ENCODE measurements around the gene KIF17. TPM values are rescaled to one million over a fixed set of nuclear protein-coding genes. Genes with fewer than 3 reads are reported as not detected.

Gene KIF17
- total RNA-seq, 1 donor from 2014 or later: 1.1 TPM

DNA sequence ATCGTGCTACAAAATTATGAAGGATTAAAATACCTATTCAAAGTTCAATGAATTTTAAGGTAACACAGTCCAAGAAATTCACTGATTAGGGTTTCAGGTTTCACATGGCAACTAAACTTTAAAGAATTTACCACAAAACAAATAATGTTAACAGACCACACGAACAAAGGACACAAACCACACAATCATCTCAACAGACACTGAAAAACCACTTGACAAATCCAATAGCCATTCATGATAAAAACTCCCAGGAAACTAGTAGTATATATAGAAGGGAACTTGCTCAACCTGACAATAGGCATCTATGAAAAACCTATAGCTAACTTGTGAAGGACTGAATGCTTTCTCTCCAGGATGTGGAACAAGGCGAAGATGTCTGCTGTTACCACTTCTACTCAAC, 35.8 kb upstream of the KIF17 start:
- Mint-ChIP-seq H3K27me3 (no peaks in the 10 kb centered on the region), H3K9me3 (ENCODE audit: low read depth) (no peaks in the 10 kb centered on the region), H3K4me3 (ENCODE audit: low read depth) (no peak overlapping the region), H3K27ac (peak overlapping the region; percentile 53), H3K4me1 (ENCODE audit: low read depth) (no peaks in the 10 kb centered on the region), H3K36me3 (ENCODE audit: insufficient read depth) (peaks cover 31% of the 10 kb centered on the region)
- TF ChIP-seq, protein P1, sequence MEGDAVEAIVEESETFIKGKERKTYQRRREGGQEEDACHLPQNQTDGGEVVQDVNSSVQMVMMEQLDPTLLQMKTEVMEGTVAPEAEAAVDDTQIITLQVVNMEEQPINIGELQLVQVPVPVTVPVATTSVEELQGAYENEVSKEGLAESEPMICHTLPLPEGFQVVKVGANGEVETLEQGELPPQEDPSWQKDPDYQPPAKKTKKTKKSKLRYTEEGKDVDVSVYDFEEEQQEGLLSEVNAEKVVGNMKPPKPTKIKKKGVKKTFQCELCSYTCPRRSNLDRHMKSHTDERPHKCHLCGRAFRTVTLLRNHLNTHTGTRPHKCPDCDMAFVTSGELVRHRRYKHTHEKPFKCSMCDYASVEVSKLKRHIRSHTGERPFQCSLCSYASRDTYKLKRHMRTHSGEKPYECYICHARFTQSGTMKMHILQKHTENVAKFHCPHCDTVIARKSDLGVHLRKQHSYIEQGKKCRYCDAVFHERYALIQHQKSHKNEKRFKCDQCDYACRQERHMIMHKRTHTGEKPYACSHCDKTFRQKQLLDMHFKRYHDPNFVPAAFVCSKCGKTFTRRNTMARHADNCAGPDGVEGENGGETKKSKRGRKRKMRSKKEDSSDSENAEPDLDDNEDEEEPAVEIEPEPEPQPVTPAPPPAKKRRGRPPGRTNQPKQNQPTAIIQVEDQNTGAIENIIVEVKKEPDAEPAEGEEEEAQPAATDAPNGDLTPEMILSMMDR (IDR thresholded peaks at IDR 0.05; ENCODE audit: unreplicated experiment): no peak
- no peak for DNase-seq (ENCODE audit: low spot score, unreplicated experiment)

DNA sequence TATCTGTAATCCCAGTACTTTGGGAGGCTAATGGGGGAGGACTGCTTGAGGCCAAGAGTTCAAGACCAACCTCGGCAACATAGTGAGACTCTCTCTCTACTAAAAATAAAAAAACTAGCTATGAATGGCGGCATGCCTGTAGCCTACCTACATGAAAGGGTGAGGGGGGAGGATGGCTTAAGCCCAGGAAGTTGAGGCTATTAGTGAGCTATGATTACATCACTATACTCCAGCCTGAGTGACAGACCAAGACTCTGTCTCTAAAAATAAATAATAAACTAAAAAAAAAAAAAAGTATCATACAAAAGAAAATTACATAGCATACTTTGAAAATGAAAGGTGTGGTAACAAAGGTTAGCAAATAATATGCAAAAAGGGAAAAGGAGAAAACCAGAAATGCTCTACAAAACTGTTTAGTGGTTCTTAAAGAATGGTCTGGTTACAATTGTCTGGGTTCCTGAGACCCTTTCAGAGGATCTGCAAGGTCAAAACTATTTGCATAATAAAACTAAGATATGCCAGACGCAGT, 33.7 kb upstream of the KIF17 start:
- Mint-ChIP-seq H3K4me3 (ENCODE audit: low read depth) (no peak overlapping the region), H3K27ac (no peak overlapping the region), H3K4me1 (ENCODE audit: low read depth) (no peaks in the 10 kb centered on the region), H3K27me3 (no peaks in the 10 kb centered on the region), H3K9me3 (ENCODE audit: low read depth) (no peaks in the 10 kb centered on the region), H3K36me3 (ENCODE audit: insufficient read depth) (peaks cover 35% of the 10 kb centered on the region)
- TF ChIP-seq, protein P1 (IDR thresholded peaks at IDR 0.05; ENCODE audit: unreplicated experiment): no peak
- DNase-seq (ENCODE audit: low spot score, unreplicated experiment): no peak

DNA sequence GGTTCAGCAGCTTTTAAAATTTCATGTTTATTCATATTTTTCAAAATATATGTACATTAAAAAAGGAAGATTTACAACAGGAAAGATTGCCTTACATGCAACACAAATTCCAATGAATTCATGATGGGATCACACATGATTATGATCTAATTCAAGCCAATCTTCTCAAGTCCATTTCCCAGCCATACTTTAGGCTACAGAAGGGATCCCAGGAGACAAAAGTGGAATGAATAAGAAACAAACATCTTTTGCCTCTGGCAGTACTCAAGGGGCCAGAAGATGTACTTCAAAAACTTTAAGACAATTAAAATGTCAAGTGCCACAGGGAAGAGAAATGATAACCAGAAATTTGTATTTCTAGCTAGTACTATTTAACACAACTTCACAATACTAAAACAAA, 24.9 kb upstream of the KIF17 start:
- Mint-ChIP-seq H3K36me3 (ENCODE audit: insufficient read depth) (peaks cover 28% of the 10 kb centered on the region), H3K27ac (no peak overlapping the region), H3K9me3 (ENCODE audit: low read depth) (no peaks in the 10 kb centered on the region), H3K27me3 (no peaks in the 10 kb centered on the region), H3K4me3 (ENCODE audit: low read depth) (no peak overlapping the region), H3K4me1 (ENCODE audit: low read depth) (no peaks in the 10 kb centered on the region)
- no peak for DNase-seq (ENCODE audit: low spot score, unreplicated experiment)
- TF ChIP-seq, protein P1 (IDR thresholded peaks at IDR 0.05; ENCODE audit: unreplicated experiment): no peak

DNA sequence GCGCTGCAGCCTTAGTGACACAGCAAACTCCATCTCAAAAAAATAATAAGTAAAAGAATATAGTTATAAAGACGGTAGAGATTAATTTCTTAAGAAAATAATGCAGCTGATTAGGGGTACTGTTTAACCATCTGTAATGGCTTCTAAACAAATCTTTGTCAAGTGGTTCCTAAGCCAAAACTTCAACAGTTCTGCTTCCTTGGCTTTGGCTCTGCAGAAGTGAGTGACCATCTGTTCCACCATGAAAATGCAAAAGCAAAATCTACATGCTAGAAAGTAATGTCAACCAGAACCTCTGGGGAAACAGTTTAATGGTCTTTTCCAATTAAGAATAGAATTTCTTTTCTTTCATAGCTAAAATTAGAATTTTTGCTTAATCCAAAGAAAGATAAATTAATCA, 23.0 kb upstream of the KIF17 start:
- H3K4me1 Mint-ChIP-seq (ENCODE audit: low read depth): no peaks in the 10 kb centered on the region
- no peaks in the 10 kb centered on the region for H3K9me3 Mint-ChIP-seq (ENCODE audit: low read depth)
- no peak overlapping the region for H3K4me3 Mint-ChIP-seq (ENCODE audit: low read depth)
- no peaks in the 10 kb centered on the region for H3K27me3 Mint-ChIP-seq
- TF ChIP-seq, protein P1 (IDR thresholded peaks at IDR 0.05; ENCODE audit: unreplicated experiment): no peak
- no peak for DNase-seq (ENCODE audit: low spot score, unreplicated experiment)
- H3K27ac Mint-ChIP-seq: no peak overlapping the region
- peaks cover 23% of the 10 kb centered on the region for H3K36me3 Mint-ChIP-seq (ENCODE audit: insufficient read depth)

DNA sequence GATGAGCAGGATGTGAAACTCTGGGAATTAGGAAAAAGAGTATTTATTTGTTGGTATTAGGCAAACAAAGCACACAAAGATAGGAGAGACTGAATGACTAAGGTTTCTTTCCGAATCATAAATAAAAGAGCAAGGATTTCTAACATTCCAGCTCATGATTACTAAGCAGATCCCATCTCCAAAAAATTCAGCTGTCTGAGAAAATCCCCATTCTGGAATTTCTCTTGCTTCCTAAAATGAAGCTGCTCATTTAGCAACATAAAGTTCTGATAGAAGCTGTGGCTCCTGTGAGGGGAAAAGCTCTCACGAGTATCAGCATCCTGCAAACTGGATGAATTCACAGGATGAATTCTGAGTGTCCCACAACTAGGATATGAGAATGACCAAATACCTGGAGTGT, 21.4 kb upstream of the KIF17 start:
- Mint-ChIP-seq H3K4me1 (ENCODE audit: low read depth) (no peaks in the 10 kb centered on the region), H3K27me3 (peaks cover under 1% of the 10 kb centered on the region), H3K36me3 (ENCODE audit: insufficient read depth) (peaks cover 15% of the 10 kb centered on the region), H3K27ac (peak overlapping the region; percentile 18), H3K4me3 (ENCODE audit: low read depth) (no peak overlapping the region), H3K9me3 (ENCODE audit: low read depth) (no peaks in the 10 kb centered on the region)
- TF ChIP-seq, protein P1 (IDR thresholded peaks at IDR 0.05; ENCODE audit: unreplicated experiment): no peak
- DNase-seq (ENCODE audit: low spot score, unreplicated experiment): no peak
